Measurements from ENCODE around the gene PSMB9. TPM values are rescaled to one million over a fixed set of nuclear protein-coding genes. Genes with fewer than 3 reads are reported as not detected.
"Not testable (repeated sequence)": the region's sequence is repeated elsewhere in the genome, so short reads cannot be mapped to it uniquely, and the experiment has no call there.

Gene PSMB9
- 100 to 1,000 TPM; 102 to 104 TPM for total RNA-seq
- polyA plus RNA-seq = 100 to 1,000 TPM; 402 to 432 (median 424) TPM
- 41.2 to 88.2 (median 54.5) reads per million in 6 experiments for total RNA-seq

DNA sequence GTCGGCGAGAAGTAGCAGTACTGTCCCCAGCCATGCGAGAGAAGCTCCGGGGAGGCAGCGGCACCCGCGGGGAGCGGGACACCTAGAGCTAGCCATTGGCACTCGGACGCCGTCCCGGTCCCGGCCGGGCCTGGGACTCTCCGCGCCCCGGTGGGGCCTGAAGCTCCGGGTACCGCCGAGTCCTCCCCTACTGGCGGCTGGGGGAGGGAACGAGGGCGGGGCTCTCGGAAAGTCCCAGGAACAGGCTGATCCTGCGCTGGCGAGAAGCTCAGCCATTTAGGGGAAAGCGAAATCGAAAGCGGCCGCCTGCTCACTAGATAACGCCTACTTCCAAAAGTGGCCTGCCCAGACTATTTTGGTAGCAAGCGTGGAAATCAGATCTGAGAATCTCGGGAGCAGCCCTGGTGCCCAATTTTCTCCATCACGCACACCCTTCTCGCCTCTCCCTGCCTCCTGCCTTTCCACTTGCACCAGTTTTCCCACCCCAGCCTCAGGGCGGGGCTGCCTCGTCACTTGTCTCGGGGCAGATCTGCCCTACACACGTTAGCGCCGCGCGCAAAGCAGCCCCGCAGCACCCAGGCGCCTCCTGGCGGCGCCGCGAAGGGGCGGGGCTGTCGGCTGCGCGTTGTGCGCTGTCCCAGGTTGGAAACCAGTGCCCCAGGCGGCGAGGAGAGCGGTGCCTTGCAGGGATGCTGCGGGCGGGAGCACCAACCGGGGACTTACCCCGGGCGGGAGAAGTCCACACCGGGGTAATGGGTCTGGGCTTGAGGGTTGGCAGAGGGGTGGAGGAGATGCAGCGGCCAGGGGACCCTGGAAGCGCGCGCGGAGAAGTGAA is at the start of gene PSMB9, which contains the start of gene TAP1:
Gene PSMB9 (plus strand): TSS at position 652 of the 835 bp plus-strand sequence. CDS start 38 bp downstream, at position 690.
Gene TAP1 (minus strand): TSS at position 164 of the 835 bp plus-strand sequence. CDS start 68 bp downstream, at position 96.
- DNase-seq (peak; percentile 88 to 99 (median 92)), ATAC-seq (peak; percentile 82 to 83)
- no peaks in the 10 kb centered on the region for H3K27me3 Mint-ChIP-seq
- peak within 1 kb of the TSS; percentile 98 to 100 (median 100) for H3K27ac Mint-ChIP-seq
- H3K9me3 Mint-ChIP-seq = no peaks in the 10 kb centered on the region
- peaks cover 25 to 70% (median 50%) of the 10 kb centered on the region in 3 donors for H3K36me3 Mint-ChIP-seq
- peak within 1 kb of the TSS; percentile 90 to 100 (median 98) for H3K4me3 Mint-ChIP-seq
- POLR2A ChIA-PET = interaction anchor here (0.6 to 7.9 kb wide), 16 partner anchors 11 to 1262 kb away, joined by 3 to 743 read pairs (median 6); partner anchors contain the start of genes B3GALT4, BRD2, HLA-DMA and HLA-DMB
- peaks cover 46 to 76% (median 72%) of the 10 kb centered on the region in 4 donors for H3K4me1 Mint-ChIP-seq

DNA sequence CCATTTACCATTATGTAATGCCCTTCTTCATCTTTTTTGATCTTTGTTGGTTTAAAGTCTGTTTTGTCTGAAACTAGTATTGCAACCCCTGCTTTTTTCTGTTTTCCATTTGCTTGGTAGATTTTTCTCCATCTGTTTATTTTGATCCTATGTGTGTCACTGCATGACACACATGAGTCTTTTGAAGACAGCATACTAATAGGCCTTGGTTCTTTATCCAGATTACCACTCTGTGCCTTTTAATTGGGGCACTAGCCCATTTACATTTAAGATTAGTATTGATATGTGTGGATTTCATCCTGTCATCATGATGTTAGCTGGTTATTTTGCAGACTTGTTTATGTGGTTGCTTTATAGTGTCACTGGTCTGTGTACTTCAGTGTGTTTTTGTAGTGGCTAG is 48.6 kb upstream of the PSMB9 start:
- H3K9me3 Mint-ChIP-seq, DNase-seq, H3K4me3 Mint-ChIP-seq, H3K4me1 Mint-ChIP-seq, ATAC-seq, H3K36me3 Mint-ChIP-seq, POLR2A ChIA-PET: not testable (repeated sequence)
- peaks cover 24 to 62% (median 46%) of the 10 kb centered on the region in 5 donors for H3K27me3 Mint-ChIP-seq
- peak overlapping the region in 1 of 10 donors; percentile 84 for H3K27ac Mint-ChIP-seq

DNA sequence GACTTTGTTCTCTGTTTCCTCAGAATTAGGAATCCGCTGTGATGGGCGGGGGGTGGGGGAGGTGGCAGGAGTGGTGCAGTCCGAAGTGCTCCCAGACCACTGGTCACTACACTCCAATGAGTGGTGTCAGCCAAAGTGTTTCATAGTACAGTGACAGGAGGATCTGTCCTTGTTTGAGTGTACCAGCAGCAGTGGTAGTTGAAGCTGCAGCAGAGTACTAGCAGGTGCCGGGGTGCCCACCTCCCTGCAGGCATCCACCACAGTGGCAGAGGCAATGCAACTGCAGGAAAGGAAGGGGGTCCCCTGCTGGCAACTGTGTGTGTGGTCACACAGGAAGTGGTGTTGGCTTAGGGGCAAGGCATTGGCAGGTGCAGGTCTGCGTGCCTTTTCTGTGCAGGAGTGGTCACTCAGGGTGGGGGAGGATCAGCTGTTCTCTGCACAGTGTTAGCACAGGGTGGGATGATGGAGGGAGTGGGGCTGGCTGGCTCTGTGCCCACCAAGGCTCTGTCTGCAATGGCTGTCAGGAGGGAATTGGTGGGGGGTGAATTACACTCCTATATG is 46.9 kb upstream of the PSMB9 start:
- Mint-ChIP-seq H3K27ac (peak overlapping the region in 1 of 10 donors; percentile 9), H3K4me1 (peaks cover 0 to 8% (median 4%) of the 10 kb centered on the region in 4 donors), H3K36me3 (peaks cover 0 to 1% (median 0%) of the 10 kb centered on the region in 3 donors), H3K9me3 (peaks cover 0 to 2% (median 0%) of the 10 kb centered on the region in 9 donors), H3K27me3 (peaks cover 19 to 49% (median 42%) of the 10 kb centered on the region in 5 donors), H3K4me3 (no peak overlapping the region)
- POLR2A ChIA-PET = no interaction called here
- DNase-seq (peak in 1 of 10 donors; percentile 16), ATAC-seq (peak in 1 of 2 donors; percentile 33)

DNA sequence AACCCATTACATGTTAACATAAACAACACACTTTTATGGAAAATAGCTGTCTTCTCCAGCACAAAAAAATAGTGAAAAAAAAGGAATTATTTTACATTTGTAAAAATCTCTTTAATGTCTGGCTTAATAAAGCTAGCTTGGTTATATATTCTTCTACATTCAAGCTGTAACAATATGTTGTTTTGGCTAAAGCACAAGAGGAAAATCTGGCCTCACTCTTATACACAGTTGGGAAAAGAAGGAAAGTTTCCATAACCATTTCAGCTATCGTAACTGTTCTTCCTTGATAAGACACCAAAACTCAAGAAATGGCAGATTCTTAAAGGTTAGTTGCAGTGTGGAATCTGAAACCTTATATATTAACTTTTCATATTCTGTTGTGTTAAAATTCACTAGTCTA is 44.8 kb upstream of the PSMB9 start:
- peaks cover 0 to 8% (median 7%) of the 10 kb centered on the region in 3 donors for H3K36me3 Mint-ChIP-seq
- peaks cover 0 to 8% (median 4%) of the 10 kb centered on the region in 4 donors for H3K4me1 Mint-ChIP-seq
- POLR2A ChIA-PET = no interaction called here
- no peak overlapping the region for H3K27ac Mint-ChIP-seq
- H3K27me3 Mint-ChIP-seq = peaks cover 12 to 30% (median 23%) of the 10 kb centered on the region in 5 donors
- DNase-seq = no peak
- H3K9me3 Mint-ChIP-seq = peaks cover 0 to 2% (median 0%) of the 10 kb centered on the region in 9 donors
- ATAC-seq = no peak
- H3K4me3 Mint-ChIP-seq = no peak overlapping the region

DNA sequence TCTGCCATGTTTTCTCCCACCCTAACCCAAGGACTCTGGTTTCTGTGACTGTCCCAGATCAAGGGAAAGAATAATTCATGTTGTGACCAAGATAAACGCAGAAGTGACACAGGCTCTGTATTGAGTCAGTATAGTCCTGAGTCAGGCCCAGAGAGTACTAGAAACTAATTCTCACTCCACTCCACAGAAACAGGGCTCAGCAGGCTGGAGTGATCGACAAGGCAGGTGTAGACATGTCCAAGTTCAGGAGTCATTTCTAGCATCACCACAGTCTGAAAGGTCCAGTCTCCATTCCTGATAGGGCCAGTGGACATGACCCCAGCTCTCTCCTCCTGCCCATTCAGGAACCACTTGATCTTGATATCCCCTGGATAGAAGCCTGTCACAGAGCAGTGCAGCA is 39.8 kb upstream of the PSMB9 start:
- ATAC-seq (no peak), DNase-seq (no peak)
- Mint-ChIP-seq H3K27ac (peak overlapping the region in 2 of 10 donors; percentile 29 to 61), H3K4me3 (no peak overlapping the region), H3K4me1 (peaks cover 0 to 30% (median under 1%) of the 10 kb centered on the region in 4 donors), H3K36me3 (peaks cover 0 to 14% (median 7%) of the 10 kb centered on the region in 3 donors), H3K9me3 (no peaks in the 10 kb centered on the region), H3K27me3 (no peaks in the 10 kb centered on the region)
- POLR2A ChIA-PET = no interaction called here

DNA sequence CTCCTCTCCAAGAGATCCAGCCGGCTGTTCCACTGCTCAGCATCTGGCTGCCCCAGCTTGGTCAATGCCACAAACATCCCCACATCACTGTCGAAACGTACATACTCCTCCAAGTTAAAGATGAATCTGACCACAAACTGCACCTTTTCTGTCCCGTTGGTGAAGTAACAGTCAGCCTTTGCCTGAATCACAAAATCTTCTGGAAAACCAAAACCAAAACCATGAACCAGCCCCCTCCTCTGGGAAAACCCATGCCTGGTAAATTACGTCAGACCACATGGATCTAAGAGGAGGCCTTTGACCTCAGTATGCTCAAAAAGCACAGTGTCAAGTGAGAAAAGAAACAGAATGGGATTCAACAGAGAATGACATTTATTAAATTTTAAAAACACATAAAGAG is 38.9 kb upstream of the PSMB9 start:
- DNase-seq = no peak
- POLR2A ChIA-PET = no interaction called here
- no peak for ATAC-seq
- Mint-ChIP-seq H3K9me3 (no peaks in the 10 kb centered on the region), H3K27ac (peak overlapping the region in 2 of 10 donors; percentile 45 to 61), H3K27me3 (no peaks in the 10 kb centered on the region), H3K36me3 (peaks cover 0 to 14% (median 7%) of the 10 kb centered on the region in 3 donors), H3K4me1 (peaks cover 0 to 38% (median under 1%) of the 10 kb centered on the region in 4 donors), H3K4me3 (peak overlapping the region in 1 of 10 donors; percentile 88)

DNA sequence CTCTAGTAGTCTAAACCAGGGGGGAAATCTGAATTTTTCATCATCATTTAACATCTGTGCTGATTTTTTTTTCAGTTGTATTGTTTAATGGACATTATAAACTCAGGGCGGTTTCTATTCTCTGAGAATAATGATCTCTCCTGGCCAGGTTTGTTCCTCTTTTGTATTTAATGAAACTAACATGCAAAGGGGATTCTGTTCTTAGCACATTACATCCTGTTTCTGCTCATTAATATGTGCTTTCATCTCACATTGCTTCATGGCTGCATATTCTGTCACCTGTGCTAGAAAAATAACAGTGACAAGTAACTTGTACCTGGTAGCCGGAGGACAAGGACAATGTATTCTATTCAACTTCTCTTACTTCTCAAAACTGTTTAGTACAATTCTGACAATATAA is 38.0 kb upstream of the PSMB9 start:
- POLR2A ChIA-PET = no interaction called here
- Mint-ChIP-seq H3K4me1 (peaks cover 0 to 46% (median 2%) of the 10 kb centered on the region in 4 donors), H3K36me3 (peaks cover 0 to 14% (median 7%) of the 10 kb centered on the region in 3 donors), H3K27ac (peak overlapping the region in 2 of 10 donors; percentile 61 to 77), H3K4me3 (peak overlapping the region in 2 of 10 donors; percentile 35 to 88), H3K9me3 (no peaks in the 10 kb centered on the region), H3K27me3 (no peaks in the 10 kb centered on the region)
- ATAC-seq = peak in 1 of 2 donors; percentile 28
- no peak for DNase-seq

DNA sequence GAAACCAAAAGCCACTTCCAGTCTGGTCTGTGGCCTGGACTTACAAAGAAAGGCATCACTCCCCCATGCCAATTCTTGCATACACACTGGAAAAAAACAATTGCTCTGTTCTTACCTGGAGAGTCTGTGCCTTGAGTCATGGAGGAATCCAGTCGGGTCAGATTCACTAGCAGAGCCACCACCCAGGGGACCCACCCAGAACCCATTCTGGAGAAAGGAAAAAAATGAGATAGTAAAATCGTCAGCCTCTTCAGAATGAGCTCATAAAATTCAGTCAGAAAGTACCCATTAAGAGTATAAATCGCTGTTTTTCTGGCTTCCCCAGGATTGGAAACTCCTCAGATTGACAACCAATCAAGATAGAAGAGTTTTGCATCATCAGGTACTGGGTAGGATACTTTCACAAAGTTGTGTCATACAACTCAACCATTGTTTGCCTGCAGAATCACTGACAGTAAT is 37.2 kb upstream of the PSMB9 start, which contains the start of gene HLA-DOB:
Gene HLA-DOB (minus strand): TSS at position 257 of the 459 bp plus-strand sequence. CDS start 51 bp downstream, at position 206.
- POLR2A ChIA-PET = interaction anchor here (0.7 kb wide), 1 partner anchor 21 kb away, joined by 3 read pairs; the partner anchor contains the start of gene TAP2
- H3K9me3 Mint-ChIP-seq = no peaks in the 10 kb centered on the region
- H3K27me3 Mint-ChIP-seq = no peaks in the 10 kb centered on the region
- DNase-seq = peak in 1 of 10 donors; percentile 38
- H3K36me3 Mint-ChIP-seq = peaks cover 0 to 14% (median 7%) of the 10 kb centered on the region in 3 donors
- peak within 1 kb of the TSS in 2 of 10 donors; percentile 61 to 77 for H3K27ac Mint-ChIP-seq
- ATAC-seq = peak; percentile 44
- peak within 1 kb of the TSS in 2 of 10 donors; percentile 70 to 88 for H3K4me3 Mint-ChIP-seq
- H3K4me1 Mint-ChIP-seq = peaks cover 0 to 54% (median 4%) of the 10 kb centered on the region in 4 donors

DNA sequence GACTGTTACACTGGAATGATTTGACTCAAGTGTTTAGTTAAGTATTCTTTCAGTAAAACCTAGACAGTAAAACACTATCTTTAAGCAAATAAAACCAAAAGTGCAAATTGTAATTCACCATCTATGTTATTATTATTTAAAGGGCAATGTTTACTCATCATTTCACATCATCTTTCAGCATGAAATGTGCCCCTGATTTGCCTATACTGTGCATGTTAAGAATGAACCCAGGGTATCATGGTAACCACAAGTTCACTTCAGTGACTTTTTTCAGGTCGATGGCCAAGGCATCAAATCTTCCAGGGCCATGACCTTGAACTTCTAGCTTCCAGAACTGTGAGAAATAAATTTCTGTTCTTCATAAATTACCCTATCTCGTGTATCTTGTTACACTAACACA is 35.1 kb upstream of the PSMB9 start:
- Mint-ChIP-seq H3K27ac (no peak overlapping the region), H3K36me3 (peaks cover 0 to 9% (median 2%) of the 10 kb centered on the region in 3 donors), H3K9me3 (no peaks in the 10 kb centered on the region), H3K4me3 (no peak overlapping the region), H3K4me1 (peaks cover 0 to 53% (median 4%) of the 10 kb centered on the region in 4 donors), H3K27me3 (no peaks in the 10 kb centered on the region)
- no peak for DNase-seq
- POLR2A ChIA-PET = interaction anchor here (1.3 kb wide), 1 partner anchor 25 kb away, joined by 4 read pairs; the partner anchor contains the start of gene PSMB8
- ATAC-seq = no peak

DNA sequence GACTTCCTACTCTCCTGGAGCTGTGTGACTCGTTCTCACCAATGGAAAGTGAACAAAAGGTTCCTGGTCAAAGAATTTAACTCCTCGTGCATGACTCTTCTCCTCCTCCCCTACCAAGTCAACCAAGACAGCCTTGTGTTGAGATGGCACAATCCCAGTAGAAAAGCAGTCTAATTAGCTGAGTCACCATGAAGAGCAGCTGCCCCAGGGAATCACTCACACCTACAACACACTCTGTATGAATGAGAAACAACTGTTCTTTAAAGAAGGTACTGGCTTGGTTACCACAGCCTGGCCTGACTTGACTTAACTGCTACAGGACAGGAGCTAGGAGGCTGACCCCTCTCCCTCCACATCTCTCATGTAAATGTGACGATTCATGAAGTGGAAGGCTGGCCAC is 34.3 kb upstream of the PSMB9 start:
- Mint-ChIP-seq H3K9me3 (no peaks in the 10 kb centered on the region), H3K4me1 (peaks cover 0 to 45% (median 4%) of the 10 kb centered on the region in 4 donors), H3K27ac (no peak overlapping the region), H3K27me3 (no peaks in the 10 kb centered on the region), H3K4me3 (no peak overlapping the region), H3K36me3 (peaks cover 0 to 4% (median 0%) of the 10 kb centered on the region in 3 donors)
- POLR2A ChIA-PET = interaction anchor here (1.3 kb wide), 1 partner anchor 24 kb away, joined by 4 read pairs; the partner anchor contains the start of gene PSMB8
- no peak for ATAC-seq
- DNase-seq = no peak

DNA sequence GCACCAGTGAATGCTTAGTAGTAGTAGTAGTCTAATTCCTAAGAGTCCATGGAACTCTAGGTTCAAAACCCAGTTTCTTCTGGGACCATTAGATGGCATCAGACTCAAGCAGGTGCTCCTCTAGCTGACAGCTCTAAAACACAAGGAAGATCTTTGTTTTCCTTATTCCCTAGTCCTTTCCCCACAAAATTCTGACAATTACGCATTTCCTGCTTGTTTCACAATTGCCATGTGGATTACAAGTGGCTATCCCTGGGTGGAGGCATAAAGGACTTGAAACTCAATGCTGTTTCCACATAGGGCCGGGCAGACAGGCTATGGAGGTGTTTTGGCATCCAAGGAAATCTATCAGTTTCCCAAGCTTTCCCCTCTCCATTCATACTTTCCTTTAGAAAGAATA is 28.0 kb upstream of the PSMB9 start:
- Mint-ChIP-seq H3K4me3 (no peak overlapping the region), H3K36me3 (peaks cover 0 to 36% (median 7%) of the 10 kb centered on the region in 3 donors), H3K27me3 (no peaks in the 10 kb centered on the region), H3K27ac (peak overlapping the region in 3 of 10 donors; percentile 12 to 38 (median 36)), H3K9me3 (no peaks in the 10 kb centered on the region), H3K4me1 (peaks cover 5 to 21% (median 8%) of the 10 kb centered on the region in 4 donors)
- ATAC-seq (no peak), DNase-seq (no peak)
- POLR2A ChIA-PET = interaction anchor here (0.8 to 2.2 kb wide), 2 partner anchors 13 to 28 kb away, joined by 3 to 6 read pairs; partner anchors contain the start of genes PSMB9, TAP1 and TAP2

DNA sequence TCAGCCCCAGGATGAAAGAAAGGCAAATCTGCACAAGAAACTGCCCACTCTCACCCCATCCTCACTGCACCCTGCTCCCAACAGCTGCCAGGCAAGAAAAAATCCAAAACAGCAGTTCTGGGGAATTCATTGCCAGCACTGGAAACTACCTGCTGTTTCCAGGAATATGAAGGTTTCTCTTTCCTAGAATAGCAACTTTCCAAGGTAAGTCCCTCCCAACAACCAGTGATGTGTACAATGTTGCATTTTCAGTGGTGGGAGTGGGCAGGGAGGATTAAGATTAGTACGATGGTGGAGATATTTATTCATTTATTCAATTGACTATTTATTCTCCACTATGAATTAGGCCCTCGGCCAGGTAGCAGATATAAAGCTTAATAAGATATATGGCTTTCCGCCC is 27.0 kb upstream of the PSMB9 start:
- ATAC-seq (no peak), DNase-seq (no peak)
- no peaks in the 10 kb centered on the region for H3K9me3 Mint-ChIP-seq
- peak overlapping the region in 6 of 10 donors; percentile 25 to 72 (median 40) for H3K27ac Mint-ChIP-seq
- H3K4me3 Mint-ChIP-seq = no peak overlapping the region
- no peaks in the 10 kb centered on the region for H3K27me3 Mint-ChIP-seq
- H3K36me3 Mint-ChIP-seq = peaks cover 0 to 47% (median 13%) of the 10 kb centered on the region in 3 donors
- POLR2A ChIA-PET = interaction anchor here (1.8 to 2.2 kb wide), 2 partner anchors 11 to 27 kb away, joined by 6 to 10 read pairs; partner anchors contain the start of genes PSMB9, TAP1 and TAP2
- H3K4me1 Mint-ChIP-seq = peaks cover 4 to 22% (median 12%) of the 10 kb centered on the region in 4 donors

Measured in naive thymus-derived CD8-positive, alpha-beta T cell (primary cell).